ENCODE data around the gene WRAP73. TPM values are rescaled to one million over a fixed set of nuclear protein-coding genes. Genes with fewer than 3 reads are reported as not detected.

Gene WRAP73
- polyA plus RNA-seq, 2 of the 4 experiments (the other 2 are of a cell fraction) = 15.4 to 16.1 TPM

- Histone ChIP-seq H3K27ac (no peak overlapping the region), H3K4me3 (no peak overlapping the region), H3K9me3 (no peaks in the 10 kb centered on the region), H3K4me2 (no peak overlapping the region), H3K4me1 (no peaks in the 10 kb centered on the region)
- no peak for FAIRE-seq
- no peak for TF ChIP-seq SREBF2 (IDR thresholded peaks at IDR 0.05)
- no peak for TF ChIP-seq KDM5A (IDR thresholded peaks at IDR 0.05)
- no peak for TF ChIP-seq REST (IDR thresholded peaks at IDR 0.05)
- no peak for TF ChIP-seq HEYL (CRISPR knock-in tag; IDR thresholded peaks at IDR 0.05)
- no peak for TF ChIP-seq USF2 (IDR thresholded peaks at IDR 0.05)
- no peak for TF ChIP-seq POLR2A (IDR thresholded peaks at IDR 0.05; ENCODE audit: low read length)
- TF ChIP-seq MYC (IDR thresholded peaks at IDR 0.05; ENCODE audit: borderline replicate concordance, low read length) = no peak
- no peak for TF ChIP-seq HDAC2 (IDR thresholded peaks at IDR 0.05)
- WGBS (ENCODE audit: missing lambda C conversion rate) = 71% methylated on average over 9 of the region's 9 CpGs
- ChIA-PET POLR2A (no interaction called here), CTCF (interaction anchor here (1.2 to 2.1 kb wide), 2 partner anchors 41 to 45 kb away, joined by 3 to 4 read pairs; no protein-coding TSS in a partner anchor)
- no peak for ATAC-seq
- DNase-seq (ENCODE audit: low read depth in 1 of 2, low spot score in 1 of 2) = no peak
Measured at GRCh38 chr1:3679799-3680453, 30.0 kb upstream of the WRAP73 start.

GRCh38 chr1:3679098-3679555 is 29.2 kb upstream of the WRAP73 start:
- Histone ChIP-seq H3K4me2 (no peak overlapping the region), H3K27ac (no peak overlapping the region), H3K9me3 (no peaks in the 10 kb centered on the region), H3K4me1 (no peaks in the 10 kb centered on the region), H3K4me3 (no peak overlapping the region)
- TF ChIP-seq CTCF (IDR thresholded peaks at IDR 0.05) = no peak
- no peak for TF ChIP-seq NPAS2 (CRISPR knock-in tag; IDR thresholded peaks at IDR 0.05; ENCODE audit: borderline replicate concordance)
- no peak for TF ChIP-seq HDAC2 (IDR thresholded peaks at IDR 0.05)
- no peak for TF ChIP-seq HOXA7 (CRISPR knock-in tag; IDR thresholded peaks at IDR 0.05)
- TF ChIP-seq ZSCAN20 (CRISPR knock-in tag; IDR thresholded peaks at IDR 0.05) = no peak
- TF ChIP-seq E2F6 (IDR thresholded peaks at IDR 0.05; ENCODE audit: borderline replicate concordance, low read depth) = no peak
- no peak for TF ChIP-seq RARB (CRISPR knock-in tag; IDR thresholded peaks at IDR 0.05)
- no peak for TF ChIP-seq EP300 (IDR thresholded peaks at IDR 0.05)
- TF ChIP-seq CBX8 (IDR thresholded peaks at IDR 0.05) = no peak
- TF ChIP-seq GATA3 (IDR thresholded peaks at IDR 0.05; ENCODE audit: borderline replicate concordance) = no peak
- WGBS (ENCODE audit: missing lambda C conversion rate) = 80% methylated on average over 17 of the region's 18 CpGs
- ATAC-seq (no peak), FAIRE-seq (no peak), DNase-seq (ENCODE audit: low read depth in 1 of 2, low spot score in 1 of 2) (no peak)
- POLR2A ChIA-PET = no interaction called here
- CTCF ChIA-PET = no interaction called here
